PFSK-1 (cell line): ENCODE measurements around the gene TOP1.

Experiments
- FOXP2 ChIP-seq: optimal IDR thresholded peaks from 2 replicates; pipeline ENCODE3; 2011; ENCODE audit warnings: borderline replicate concordance, control low read depth, inconsistent platforms; ENCODE audit not compliant: insufficient read depth; ENCODE audit errors: extremely low read length, extremely low read depth
- POLR2AphosphoS5 ChIP-seq: IDR thresholded peaks from 2 replicates; pipeline ENCODE4 v1.6.1; 2012; ENCODE audit warnings: low read depth, mild to moderate bottlenecking, control low read depth, low read length, moderate library complexity
- REST ChIP-seq, 2 experiments: IDR thresholded peaks; 2 replicates each; pipeline versions ENCODE4 v1.6.1 to v1.8.0; 2011 to 2012; ENCODE audit warnings: low read depth in 2 of 2, low read length in 2 of 2, control low read depth in 1 of 2, inconsistent platforms in 1 of 2, mild to moderate bottlenecking in 1 of 2, moderate library complexity in 1 of 2; ENCODE audit not compliant: insufficient read depth in 1 of 2
- SIN3A ChIP-seq: IDR thresholded peaks from 2 replicates; pipeline ENCODE4 v1.6.1; 2012; ENCODE audit warnings: mild to moderate bottlenecking, low read length, moderate library complexity, borderline replicate concordance; ENCODE audit not compliant: insufficient read depth
- TAF1 ChIP-seq: IDR thresholded peaks from 2 replicates; pipeline ENCODE4 v1.6.1; 2012; ENCODE audit warnings: low read length, control low read depth, borderline replicate concordance; ENCODE audit not compliant: insufficient read depth

TOP1 gene

GRCh38 chr20:41131594-41132387, 103.2 kb downstream of the TOP1 start:
- TF ChIP-seq REST (IDR thresholded peaks at IDR 0.05; ENCODE audit: insufficient read depth in 1 of 2, low read depth in 2 of 2, low read length in 2 of 2): no peak
- TF ChIP-seq TAF1: no peak

- TF ChIP-seq SIN3A: no peak
- no peak for TF ChIP-seq REST (IDR thresholded peaks at IDR 0.05; ENCODE audit: insufficient read depth in 1 of 2, low read depth in 2 of 2, low read length in 2 of 2)
- no peak for TF ChIP-seq FOXP2
- no peak for TF ChIP-seq POLR2AphosphoS5
- no peak for TF ChIP-seq TAF1
These were observed 105.2 kb downstream of the TOP1 start for GRCh38 chr20:41133709-41134361.

GRCh38 chr20:41134362-41135186, 106.0 kb downstream of the TOP1 start:
- TF ChIP-seq SIN3A (no peak), REST (IDR thresholded peaks at IDR 0.05; ENCODE audit: insufficient read depth in 1 of 2, low read depth in 2 of 2, low read length in 2 of 2) (no peak), POLR2AphosphoS5 (no peak), TAF1 (no peak), FOXP2 (no peak)

- TF ChIP-seq REST (IDR thresholded peaks at IDR 0.05; ENCODE audit: insufficient read depth in 1 of 2, low read depth in 2 of 2, low read length in 2 of 2) (no peak), TAF1 (no peak), FOXP2 (no peak), SIN3A (no peak), POLR2AphosphoS5 (no peak)
These were observed 106.7 kb downstream of the TOP1 start for GRCh38 chr20:41135187-41135887.
